HG02840 (cell line): ENCODE results near the gene HS1BP3.

ENCODE experiments used
- ATAC-seq: cut with Tn5 transposase; IDR thresholded peaks from one replicate; pipeline ENCODE4 v1.9.1; 2021; ENCODE audit warnings: mild to moderate bottlenecking, moderate library complexity, moderate number of reproducible peaks; ENCODE audit not compliant: unreplicated experiment, low FRiP score

Gene HS1BP3

GRCh38 chr2:20633001-20633400 lies 17.9 kb downstream of the HS1BP3 start:
- no peak for ATAC-seq

- no peak for ATAC-seq
Observed at GRCh38 chr2:20632446-20632990, 18.4 kb downstream of the HS1BP3 start.

GRCh38 chr2:20631617-20632307 lies 19.1 kb downstream of the HS1BP3 start:
- no peak for ATAC-seq

DNA sequence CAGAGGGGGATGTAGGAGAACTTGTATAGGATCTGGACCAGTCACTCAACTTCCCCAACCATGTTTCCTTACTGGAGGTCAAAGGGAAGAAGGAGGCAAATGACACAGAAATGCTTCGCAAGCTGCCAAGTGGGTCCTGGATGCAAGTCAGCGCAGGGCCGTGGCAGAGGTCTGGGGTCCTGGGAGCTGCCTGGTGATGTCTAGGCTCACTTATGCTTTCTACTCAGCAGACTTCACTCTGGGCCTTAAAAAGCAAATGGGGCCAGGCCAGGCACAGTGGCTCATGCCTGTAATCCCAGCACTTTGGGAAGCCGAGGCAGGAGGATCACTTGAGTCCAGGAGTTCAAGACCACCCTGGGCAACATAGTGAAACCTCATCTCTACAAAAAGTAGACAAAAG lies 19.9 kb downstream of the HS1BP3 start:
- ATAC-seq = no peak

DNA sequence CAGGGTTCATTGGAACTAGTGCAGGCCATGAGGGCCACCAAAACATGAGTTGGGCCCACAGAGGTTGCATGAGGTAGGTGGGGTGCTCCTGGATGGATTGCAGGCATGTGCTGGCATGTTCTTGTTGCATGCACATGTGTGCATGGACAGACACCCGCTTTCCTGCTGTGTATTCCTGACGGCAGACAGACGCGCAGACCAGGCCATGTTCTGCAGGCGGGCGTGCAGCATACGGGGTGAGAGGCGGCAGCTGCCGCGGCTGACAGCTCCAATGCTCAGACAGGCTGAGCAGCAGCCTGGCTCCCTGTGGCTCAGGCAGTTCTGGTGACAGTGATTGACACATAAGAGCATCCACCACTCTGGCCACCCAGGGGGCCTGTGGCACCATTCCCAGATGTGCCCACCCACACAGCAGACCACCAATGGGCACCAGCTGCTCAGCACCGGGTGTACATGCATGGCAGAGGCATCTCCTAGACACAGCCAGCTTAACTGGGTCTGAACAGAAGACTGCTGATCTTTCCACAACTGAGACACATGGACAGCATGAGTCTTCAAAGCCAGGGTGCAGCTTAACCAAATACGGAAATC lies 21.2 kb downstream of the HS1BP3 start:
- no peak for ATAC-seq

- ATAC-seq = no peak
Observed at GRCh38 chr2:20629181-20629580, 21.7 kb downstream of the HS1BP3 start.

- no peak for ATAC-seq
Observed at GRCh38 chr2:20627712-20628380, 23.1 kb downstream of the HS1BP3 start.

- ATAC-seq = no peak
Observed at GRCh38 chr2:20626698-20627513, 24.0 kb downstream of the HS1BP3 start.

DNA sequence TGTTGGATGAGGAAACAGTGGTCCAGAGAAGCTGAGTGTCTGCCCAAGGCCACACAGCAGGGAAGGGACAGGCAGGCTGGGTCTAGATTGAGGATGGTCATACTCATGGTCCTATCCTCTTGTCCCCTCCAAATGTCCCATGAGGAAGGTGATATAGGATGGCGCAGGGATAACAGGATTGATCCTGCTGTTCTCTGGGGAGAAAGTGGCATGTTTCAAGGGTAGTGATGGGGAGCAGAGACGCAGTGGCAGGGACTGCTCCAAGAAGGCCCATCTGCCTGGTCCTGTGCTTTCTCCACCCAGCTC lies 24.6 kb downstream of the HS1BP3 start:
- ATAC-seq = no peak

GRCh38 chr2:20625491-20626391 lies 25.2 kb downstream of the HS1BP3 start:
- ATAC-seq = no peak

- ATAC-seq = no peak
Observed at GRCh38 chr2:20624884-20625485, 25.9 kb downstream of the HS1BP3 start.

GRCh38 chr2:20624156-20624883 lies 26.6 kb downstream of the HS1BP3 start:
- ATAC-seq = no peak

DNA sequence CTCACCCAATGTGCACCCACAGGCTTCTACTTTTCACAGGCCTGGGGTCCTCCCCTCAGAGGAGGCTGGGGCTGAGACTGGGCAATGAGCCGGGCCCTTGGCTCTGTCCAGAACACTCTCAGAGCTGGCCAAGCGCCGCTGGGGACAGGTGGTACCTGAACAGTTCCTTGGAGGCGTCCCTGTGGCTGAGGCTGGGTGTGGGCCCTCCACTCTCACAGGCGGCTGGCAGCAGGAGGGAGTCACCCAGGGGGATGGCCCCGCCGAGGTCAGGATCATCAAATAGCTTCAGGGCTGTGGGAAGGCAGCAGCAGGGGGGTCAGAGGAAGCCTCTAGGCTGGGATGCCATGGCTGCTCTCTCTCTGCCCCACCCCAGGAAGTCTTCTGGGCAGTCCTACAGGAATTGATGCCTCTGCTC lies 27.1 kb downstream of the HS1BP3 start:
- no peak for ATAC-seq

- no peak for ATAC-seq
Observed at GRCh38 chr2:20623241-20623640, 27.7 kb downstream of the HS1BP3 start.

GRCh38 chr2:20622731-20623130 lies 28.2 kb downstream of the HS1BP3 start:
- ATAC-seq = no peak

DNA sequence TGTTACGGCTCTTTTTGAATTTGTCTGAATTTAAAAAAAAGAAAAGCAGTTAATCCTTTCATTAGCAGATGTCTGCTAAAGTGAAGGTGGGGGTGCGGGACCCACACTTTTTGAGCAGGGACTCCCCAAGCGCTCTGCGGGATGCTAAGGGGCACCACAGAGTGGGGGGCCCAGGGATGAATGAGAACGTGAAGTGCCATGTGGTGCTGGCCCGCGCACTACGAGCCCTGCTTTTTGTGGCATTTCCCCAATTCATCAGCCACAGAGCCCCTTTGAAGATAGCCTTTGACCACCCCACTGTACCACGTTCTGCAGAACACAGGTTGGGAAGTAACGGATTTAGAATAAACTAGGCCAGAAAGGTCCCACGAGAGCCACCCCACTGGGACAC lies 28.6 kb downstream of the HS1BP3 start:
- no peak for ATAC-seq

GRCh38 chr2:20621366-20622295 lies 29.3 kb downstream of the HS1BP3 start:
- no peak for ATAC-seq
